Stimulated activated naive CD4-positive, alpha-beta T cell treated with Interleukin-2 at 50 U/mL for 16 hours (primary cell): ENCODE results near the gene EYA2.
"Not testable (repeated sequence)": the region's sequence is repeated elsewhere in the genome, so short reads cannot be mapped to it uniquely, and the experiment has no call there.

Experiments used
- DNase-seq: peaks from one replicate; lab custom pipeline; 2025; lab: John Stamatoyannopoulos, UW

EYA2 gene

DNA sequence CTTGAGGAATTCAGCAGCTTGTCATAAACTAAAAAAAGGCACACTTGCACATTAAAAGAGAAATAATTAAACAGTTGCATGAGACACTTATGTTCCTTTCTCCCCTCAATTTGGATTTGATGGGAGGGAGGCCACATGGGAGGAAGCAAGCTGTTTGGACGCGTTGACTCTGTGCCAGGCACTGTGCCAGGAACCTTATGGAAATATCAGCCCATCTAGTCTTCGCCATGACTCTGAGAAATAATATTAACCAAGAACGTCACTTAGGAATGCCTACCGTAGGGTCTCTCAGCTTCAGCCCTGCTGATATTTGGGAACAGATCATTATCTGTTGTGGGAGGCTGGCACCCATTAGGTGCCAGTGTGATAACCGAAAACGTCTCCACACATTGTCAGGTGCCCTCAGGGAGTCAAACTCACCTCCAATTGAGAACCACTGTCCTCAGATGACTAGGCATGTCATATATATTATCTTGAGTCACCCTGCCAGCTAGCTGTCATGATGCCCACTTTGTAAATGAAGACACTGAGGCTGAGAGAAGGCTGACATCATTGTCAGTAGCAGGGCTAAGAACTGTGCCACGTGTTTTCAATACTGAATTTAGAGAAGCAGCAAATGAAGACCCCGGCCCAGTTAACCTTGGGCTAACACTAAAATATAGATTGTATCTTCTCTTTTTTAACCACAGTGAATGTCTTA is 36.1 kb downstream of the EYA2 start:
- no peak for DNase-seq

DNA sequence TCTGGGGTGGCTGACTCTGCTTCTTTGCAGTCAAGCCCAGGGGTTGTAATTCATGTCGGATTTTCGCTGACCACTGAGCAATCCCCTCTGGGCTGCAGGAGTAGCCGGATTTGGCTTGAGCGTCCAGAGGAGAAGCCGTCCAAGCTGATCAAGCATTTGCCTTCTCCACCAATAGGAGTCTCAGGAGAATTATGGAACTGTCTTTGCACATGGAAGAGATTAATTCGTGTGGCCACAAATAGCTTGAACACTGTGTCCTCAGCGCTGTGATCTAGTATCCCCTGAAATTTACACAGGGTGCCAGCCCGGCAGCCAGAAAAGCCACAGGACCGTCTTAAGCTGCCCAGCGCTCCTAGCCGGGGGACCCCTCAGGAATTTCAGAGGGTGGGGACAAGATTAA is 37.1 kb downstream of the EYA2 start:
- no peak for DNase-seq

DNA sequence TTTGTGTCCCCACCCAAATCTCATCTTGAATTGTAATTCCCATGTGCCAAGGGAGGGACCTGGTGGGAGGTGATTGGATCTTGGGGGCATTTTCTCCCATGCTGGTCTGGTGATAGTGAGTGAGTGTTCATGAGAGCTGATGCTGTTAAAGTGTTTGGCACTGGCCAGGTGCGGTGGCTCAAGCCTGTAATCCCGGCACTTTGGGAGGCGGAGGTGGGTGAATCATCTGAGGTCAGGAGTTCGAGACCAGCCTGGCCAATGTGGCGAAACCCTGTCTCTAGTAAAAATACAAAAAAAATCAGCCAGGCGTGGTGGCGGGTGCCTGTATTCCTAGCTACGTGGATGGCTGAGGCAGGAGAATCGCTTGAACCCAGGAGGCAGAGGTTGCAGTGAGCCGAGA is 37.8 kb downstream of the EYA2 start:
- not testable (repeated sequence) for DNase-seq

GRCh38 chr20:46933150-46933549 is 38.5 kb downstream of the EYA2 start:
- no peak for DNase-seq

DNA sequence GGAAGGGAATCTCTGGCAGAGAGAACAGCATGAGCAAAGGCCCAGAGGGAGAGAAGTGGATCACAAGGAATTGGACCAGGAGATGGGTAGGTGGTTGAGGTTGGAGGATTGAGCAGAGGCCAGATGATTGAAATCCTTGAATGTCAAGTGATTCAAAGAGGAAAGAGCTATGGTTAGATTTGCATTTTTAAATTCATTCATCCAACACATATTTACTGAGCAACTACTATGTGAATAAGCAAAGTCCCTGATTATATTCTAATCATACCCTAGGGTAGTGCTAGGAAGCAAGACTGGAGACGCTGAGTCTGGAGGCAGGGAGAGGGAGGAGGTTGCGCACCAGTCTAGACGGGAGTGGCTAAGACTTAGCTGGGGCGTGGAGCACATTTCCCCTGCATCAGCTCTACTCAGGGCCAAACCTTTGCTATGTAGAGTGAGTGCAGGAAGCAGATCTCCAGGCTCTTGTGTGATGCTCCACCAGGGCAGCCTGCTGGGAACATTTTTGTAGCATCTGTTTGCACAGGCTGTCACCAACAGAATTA is 40.2 kb downstream of the EYA2 start:
- DNase-seq = no peak

DNA sequence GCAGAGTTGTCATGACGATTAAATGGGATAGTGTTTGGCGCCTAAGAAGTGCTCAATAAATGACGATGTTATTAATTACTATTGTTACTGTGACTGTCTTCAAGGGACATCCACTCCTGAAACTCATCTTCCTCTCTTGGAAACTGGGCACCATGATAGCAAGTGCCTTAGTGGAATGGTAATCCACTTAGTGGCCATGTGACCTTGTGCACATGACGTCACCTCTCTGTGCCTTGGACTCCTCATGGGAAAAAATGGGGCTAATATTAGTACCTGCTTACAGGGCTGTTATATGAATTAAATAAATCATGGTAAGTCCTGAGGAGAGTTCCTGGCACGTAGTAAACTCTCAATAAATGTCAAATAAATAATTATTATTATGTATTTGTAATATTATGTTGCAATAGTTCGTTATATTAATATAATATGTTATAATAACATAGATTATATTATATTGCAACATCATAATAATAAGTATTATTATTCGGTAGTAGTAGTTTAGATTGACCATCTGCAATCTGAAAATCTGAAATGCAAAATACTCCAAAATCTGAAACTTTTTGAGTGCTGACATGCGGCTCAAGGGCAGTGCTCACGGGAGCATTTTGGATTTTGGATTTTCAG is 40.9 kb downstream of the EYA2 start:
- no peak for DNase-seq

DNA sequence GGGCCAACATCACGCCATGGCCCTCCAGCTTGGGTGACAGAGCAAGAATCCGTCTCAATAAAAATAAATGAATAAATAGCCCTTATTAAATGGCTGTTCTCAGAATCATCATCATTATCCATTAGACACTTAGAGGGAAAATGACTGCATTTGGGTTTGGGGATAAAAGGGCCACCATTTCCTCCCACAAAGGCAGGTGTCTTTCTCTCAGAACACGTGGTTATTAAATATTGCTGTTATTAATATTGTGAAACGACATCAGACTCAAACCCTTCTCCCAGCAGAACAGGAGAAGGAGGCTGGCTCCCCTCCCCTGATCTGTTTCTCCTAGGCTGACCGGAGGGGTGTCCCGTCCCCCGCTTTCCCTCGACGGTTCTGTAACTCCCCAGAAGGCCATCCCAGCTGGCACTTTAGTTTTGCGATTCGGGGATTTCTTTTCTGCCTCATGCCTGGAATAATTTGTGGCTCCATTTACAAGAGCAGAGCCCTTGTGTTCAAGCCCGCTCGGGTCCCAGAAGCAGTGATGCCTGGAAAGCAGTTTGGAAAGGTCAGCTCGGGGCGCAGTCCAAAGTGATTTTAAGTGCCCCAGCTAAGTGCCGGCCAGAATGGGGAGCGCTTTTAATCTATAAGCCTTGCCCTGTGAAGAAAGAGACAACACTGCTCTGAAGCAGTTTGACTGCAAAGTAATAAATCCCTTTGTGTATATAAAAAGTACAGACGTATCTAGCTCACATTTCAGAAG is 41.9 kb downstream of the EYA2 start:
- DNase-seq = no peak

DNA sequence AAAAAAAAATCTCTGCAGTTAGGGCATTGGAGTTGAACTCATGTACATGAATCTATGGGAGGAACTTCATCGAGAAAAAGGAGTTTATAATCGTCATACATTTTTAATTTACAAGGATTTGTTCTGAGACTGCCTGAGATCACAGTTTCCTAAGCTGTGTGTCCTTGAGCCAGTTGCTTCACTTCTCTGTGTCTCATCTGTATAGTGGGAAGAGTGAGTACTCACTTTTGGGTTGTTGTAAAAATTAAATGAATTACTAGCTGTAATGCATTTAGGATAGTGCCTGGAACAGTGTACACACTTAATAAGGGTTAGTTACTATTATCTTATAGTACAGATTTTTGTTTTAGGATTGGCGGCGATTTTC is 42.5 kb downstream of the EYA2 start:
- no peak for DNase-seq

- no peak for DNase-seq
Measured at GRCh38 chr20:46937533-46938226, 43.0 kb downstream of the EYA2 start.

GRCh38 chr20:46938434-46938833 is 43.8 kb downstream of the EYA2 start:
- no peak for DNase-seq

DNA sequence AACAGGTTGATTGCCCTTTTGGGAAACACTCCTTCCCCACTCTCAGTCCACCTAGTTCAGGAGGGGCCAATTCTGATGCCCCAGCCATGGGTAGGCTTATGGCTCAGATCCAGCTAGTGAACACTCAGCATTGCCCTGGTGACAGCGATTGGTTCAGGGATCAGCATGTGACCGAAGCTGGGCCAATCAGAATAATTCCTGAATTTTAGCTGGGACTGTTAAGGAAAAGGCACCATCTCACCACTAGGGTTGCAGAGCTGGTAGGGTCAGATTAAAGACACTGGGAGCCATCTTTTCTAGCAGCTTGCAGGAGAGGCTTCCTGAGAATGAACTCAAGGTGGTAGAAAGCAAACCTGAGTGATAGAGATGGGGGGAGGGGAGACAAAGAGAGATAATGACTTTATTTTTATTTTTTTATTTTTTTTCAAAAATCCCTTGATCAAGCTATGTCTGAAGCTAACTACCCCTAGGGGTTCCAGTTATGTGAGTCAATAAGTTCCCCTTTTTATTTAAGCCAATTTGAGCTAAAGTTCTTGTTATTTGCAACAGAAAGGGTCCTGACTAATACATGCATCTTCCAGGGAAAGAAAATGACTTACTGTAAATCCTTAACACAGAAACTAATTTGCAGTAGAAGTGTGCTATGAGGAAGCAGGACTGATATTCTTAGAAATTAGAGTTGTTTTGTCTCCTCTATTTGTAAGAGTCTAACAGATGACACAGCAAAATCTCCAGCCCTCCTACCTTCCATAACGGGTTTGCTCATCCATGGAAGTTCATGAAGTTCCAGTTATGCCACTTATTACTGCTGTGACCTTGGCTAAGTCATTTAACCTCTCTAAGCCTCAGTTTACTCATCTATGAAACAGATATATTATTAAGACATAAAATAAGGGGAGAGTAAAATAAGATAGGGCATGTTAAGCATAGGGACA is 44.7 kb downstream of the EYA2 start:
- DNase-seq = no peak

DNA sequence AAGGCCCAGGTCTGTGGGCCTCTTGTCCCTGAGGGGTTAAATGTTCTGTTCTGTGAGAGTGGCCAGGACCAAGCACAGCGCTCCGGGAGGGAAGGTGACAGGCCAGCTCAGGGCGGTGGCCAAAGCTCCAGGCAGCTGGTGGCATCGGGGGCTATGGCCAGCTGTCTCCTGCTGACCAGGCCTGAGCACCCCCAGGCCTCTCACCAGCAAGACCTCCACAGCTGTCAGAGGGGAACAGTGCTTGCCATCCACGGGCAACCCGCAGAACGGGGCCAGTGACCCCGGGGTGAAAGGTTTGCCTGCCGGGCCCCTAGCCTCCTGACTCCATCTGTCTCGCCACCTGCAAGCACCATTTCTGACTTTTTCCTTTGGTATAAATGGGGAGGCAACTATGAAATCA is 46.0 kb downstream of the EYA2 start:
- DNase-seq = no peak

- DNase-seq = no peak
Measured at GRCh38 chr20:46941404-46941803, 46.8 kb downstream of the EYA2 start.

DNA sequence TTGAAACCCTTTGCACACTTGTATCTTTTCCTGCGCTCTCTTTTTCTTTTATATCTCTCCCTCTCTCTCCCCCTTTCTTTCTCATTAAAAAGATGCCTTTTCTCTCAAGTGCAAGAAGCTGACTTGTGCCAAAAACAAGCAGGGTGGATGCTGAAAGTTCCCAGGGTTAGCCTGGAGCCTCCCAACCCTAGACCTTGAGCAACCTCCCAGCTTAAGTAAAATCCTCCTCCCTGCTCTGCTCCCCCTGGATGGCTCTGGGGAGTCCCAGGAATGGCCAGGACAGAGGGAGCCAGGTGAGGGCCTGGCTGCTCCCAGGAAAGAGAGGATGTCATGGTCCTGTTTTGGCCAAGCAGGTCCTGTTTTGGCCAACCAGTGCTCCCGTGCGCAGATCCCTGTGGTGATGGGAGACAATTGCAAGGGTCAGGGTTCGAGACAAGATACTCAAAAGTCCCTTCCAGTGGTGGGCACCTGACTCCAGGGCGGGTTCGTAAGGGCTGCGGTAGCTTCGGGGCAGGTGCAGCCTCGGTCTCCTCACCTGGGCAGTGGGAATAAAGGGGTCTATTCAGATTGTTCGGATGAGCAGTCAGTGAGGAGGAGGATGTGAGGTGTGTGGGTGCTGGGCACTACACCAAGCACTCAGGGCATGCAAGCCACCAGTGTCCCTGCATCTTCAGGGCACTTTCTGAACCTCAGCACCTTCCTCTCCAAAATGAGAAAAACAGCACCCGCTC is 49.4 kb downstream of the EYA2 start:
- no peak for DNase-seq

- no peak for DNase-seq
Measured at GRCh38 chr20:46945465-46945864, 50.8 kb downstream of the EYA2 start.

DNA sequence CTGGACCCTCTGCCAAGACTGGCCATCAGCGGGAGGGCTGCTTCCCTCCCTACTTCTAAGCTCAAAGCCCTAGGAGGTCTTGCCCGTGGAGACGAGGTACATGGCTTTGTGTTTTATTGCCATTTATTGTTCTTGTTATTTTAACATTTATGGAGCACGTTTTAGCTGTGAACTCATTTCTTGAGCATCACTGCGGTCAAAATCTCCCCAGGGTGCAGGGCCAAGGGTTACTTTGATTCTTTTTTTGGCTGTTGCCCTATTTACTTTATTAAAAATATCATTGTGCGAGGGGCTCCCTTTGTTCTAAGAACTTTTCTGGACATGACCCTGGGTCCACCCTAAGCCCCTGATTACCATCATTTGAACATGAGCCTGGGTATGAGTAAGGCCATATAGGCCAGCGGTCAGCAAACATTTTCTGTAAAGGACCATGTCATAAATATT is 51.6 kb downstream of the EYA2 start:
- DNase-seq = no peak

GRCh38 chr20:46946796-46947195 is 52.2 kb downstream of the EYA2 start:
- no peak for DNase-seq

DNA sequence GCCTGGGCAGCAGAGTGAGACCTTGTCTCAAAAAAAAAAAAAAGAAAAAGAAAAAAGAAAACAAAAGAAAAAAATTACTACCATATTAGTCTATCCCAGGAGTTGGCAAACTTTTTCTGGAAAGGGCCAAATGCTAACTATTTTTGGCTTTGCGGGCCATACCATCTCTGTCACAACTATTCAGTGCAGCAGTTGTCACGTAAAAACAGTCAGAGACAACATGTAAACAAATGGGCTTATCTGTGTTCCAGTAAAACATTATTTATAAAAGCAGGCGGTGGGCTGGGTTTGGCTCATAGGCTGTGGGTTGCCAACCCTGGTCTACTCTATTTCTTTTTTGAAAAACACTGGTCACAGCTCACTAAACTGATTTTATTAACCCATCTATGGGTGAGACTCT is 53.4 kb downstream of the EYA2 start:
- no peak for DNase-seq

DNA sequence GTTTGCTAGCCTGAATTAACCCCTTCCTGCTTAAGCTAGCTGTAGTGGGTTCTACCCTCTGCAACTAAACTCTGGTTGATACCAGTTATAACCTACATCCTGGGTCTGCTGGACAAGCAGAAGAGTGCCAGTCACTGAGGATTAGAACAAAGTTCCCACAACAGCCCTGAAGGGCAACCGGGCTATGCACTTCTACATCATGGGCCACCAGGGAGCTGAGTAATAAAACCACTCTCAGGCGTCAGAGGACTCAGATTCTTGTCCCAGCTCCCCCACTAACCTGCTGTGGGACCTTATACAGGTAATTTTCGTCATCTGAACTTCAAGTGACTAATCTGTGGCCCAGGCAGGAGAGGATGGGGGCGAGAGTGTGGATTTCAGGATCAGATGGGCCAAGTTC is 56.8 kb downstream of the EYA2 start:
- no peak for DNase-seq

- DNase-seq = no peak
Measured at GRCh38 chr20:46951840-46952497, 57.3 kb downstream of the EYA2 start.
